HG03097 (cell line): ENCODE data around the gene DENND5A.
"Not testable (repeated sequence)": the region's sequence is repeated elsewhere in the genome, so short reads cannot be mapped to it uniquely, and the experiment has no call there.

Experiments used
- ATAC-seq: cut with Tn5 transposase; IDR thresholded peaks from one replicate; pipeline ENCODE4 v1.9.1; 2021; ENCODE audit not compliant: unreplicated experiment, low FRiP score

DENND5A gene

GRCh38 chr11:9219115-9219514 is 46.0 kb downstream of the DENND5A start:
- no peak for ATAC-seq

- no peak for ATAC-seq
These were observed 50.4 kb downstream of the DENND5A start for GRCh38 chr11:9214765-9215164.

GRCh38 chr11:9211322-9211721 is 53.8 kb downstream of the DENND5A start:
- peak; percentile 24 for ATAC-seq

GRCh38 chr11:9210922-9211320 is 54.2 kb downstream of the DENND5A start:
- peak; percentile 43 for ATAC-seq

- no peak for ATAC-seq
These were observed 54.8 kb downstream of the DENND5A start for GRCh38 chr11:9210224-9210921.

GRCh38 chr11:9209604-9210003 is 55.5 kb downstream of the DENND5A start:
- ATAC-seq = not testable (repeated sequence)

- ATAC-seq = no peak
These were observed 56.2 kb downstream of the DENND5A start for GRCh38 chr11:9208726-9209501.

GRCh38 chr11:9207229-9207628 is 57.9 kb downstream of the DENND5A start:
- no peak for ATAC-seq

GRCh38 chr11:9206496-9206895 is 58.7 kb downstream of the DENND5A start:
- ATAC-seq = no peak

- ATAC-seq = no peak
These were observed 61.3 kb downstream of the DENND5A start for GRCh38 chr11:9203691-9204311.

GRCh38 chr11:9201372-9202162 is 63.6 kb downstream of the DENND5A start:
- ATAC-seq = no peak

GRCh38 chr11:9200471-9200870 is 64.7 kb downstream of the DENND5A start:
- ATAC-seq = no peak

- ATAC-seq = no peak
These were observed 71.8 kb downstream of the DENND5A start for GRCh38 chr11:9193316-9193715.

GRCh38 chr11:9192561-9192960 is 72.6 kb downstream of the DENND5A start:
- ATAC-seq = no peak

- not testable (repeated sequence) for ATAC-seq
These were observed 74.7 kb downstream of the DENND5A start for GRCh38 chr11:9190326-9191016.

GRCh38 chr11:9188860-9189259 is 76.3 kb downstream of the DENND5A start:
- not testable (repeated sequence) for ATAC-seq

GRCh38 chr11:9187616-9188015 is 77.5 kb downstream of the DENND5A start:
- ATAC-seq = no peak

- ATAC-seq = no peak
These were observed 80.6 kb downstream of the DENND5A start for GRCh38 chr11:9184516-9184915.

- ATAC-seq = no peak
These were observed 82.8 kb downstream of the DENND5A start for GRCh38 chr11:9182180-9182871.

GRCh38 chr11:9180784-9181183 is 84.4 kb downstream of the DENND5A start:
- ATAC-seq = no peak
